Activated CD4-positive, CD25-positive, alpha-beta regulatory T cell treated with anti-CD3 and anti-CD28 coated beads, Interleukin-2, amount 50 U/mL, for 24 hours (primary cell): ENCODE results near the gene TDRD7.

Source experiments
- ATAC-seq, 2 donors: fragments of 150-1000 bp; cut with Tn5 transposase; one replicate each; pipeline ENCODE4 v1.10.0; 2021; ENCODE audit warnings: mild to moderate bottlenecking in 1 of 2, moderate library complexity in 1 of 2

Gene TDRD7

GRCh38 chr9:97531888-97532376 is 120.0 kb downstream of the TDRD7 start:
- ATAC-seq, result no peak

GRCh38 chr9:97534185-97534584 is 122.3 kb downstream of the TDRD7 start:
- ATAC-seq, result no peak

- no peak for ATAC-seq
Measured at GRCh38 chr9:97534961-97535594, 123.2 kb downstream of the TDRD7 start.

GRCh38 chr9:97535771-97536170 is 123.9 kb downstream of the TDRD7 start:
- no peak for ATAC-seq

- ATAC-seq, result no peak
Measured at GRCh38 chr9:97536480-97536879, 124.6 kb downstream of the TDRD7 start.

- ATAC-seq, result no peak
Measured at GRCh38 chr9:97543561-97543960, 131.7 kb downstream of the TDRD7 start.

GRCh38 chr9:97545486-97545885 is 133.6 kb downstream of the TDRD7 start:
- ATAC-seq, result no peak
